HepG2 (cell line): ENCODE results near the gene NOXO1. TPM values are rescaled to one million over a fixed set of nuclear protein-coding genes. Genes with fewer than 3 reads are reported as not detected.
A peak's percentile ranks its signal among the peaks of the same experiment; 100 is the strongest.

Experiments used
- ARHGAP35 ChIP-seq: sonication (generic); formaldehyde crosslinking; IDR thresholded peaks from 2 replicates; pipeline ENCODE4 v1.9.0; 2022; ENCODE audit warnings: mild to moderate bottlenecking, inconsistent platforms, moderate library complexity, missing genetic modification reagents, borderline replicate concordance
- FOSL1 ChIP-seq: sonication (generic); formaldehyde crosslinking; IDR thresholded peaks from 2 replicates; pipeline ENCODE4 v1.9.0; 2021; ENCODE audit warnings: missing genetic modification reagents, borderline replicate concordance
- HOXA9 ChIP-seq: sonication (generic); formaldehyde crosslinking; IDR thresholded peaks from 2 replicates; pipeline ENCODE4 v1.8.1; 2022; ENCODE audit warnings: missing genetic modification reagents, mild to moderate bottlenecking, moderate library complexity, borderline replicate concordance
- KDM2A ChIP-seq: sonication (generic); formaldehyde crosslinking; IDR thresholded peaks from 2 replicates; pipeline ENCODE4 v1.4.0; 2020; ENCODE audit warnings: low read depth, missing genetic modification reagents, borderline replicate concordance
- LCORL ChIP-seq, 2 experiments: fragments of 450-650 bp in 1 of 2; sonication (generic) in 1 of 2; formaldehyde crosslinking in 1 of 2; IDR thresholded peaks; 2 replicates each; pipeline versions ENCODE4 v1.5.0 to v1.6.1; 2017 to 2020; ENCODE audit warnings: antibody characterized with exemption in 1 of 2, missing genetic modification reagents in 1 of 2
- MXD1 ChIP-seq: sonication (generic); formaldehyde crosslinking; IDR thresholded peaks from 2 replicates; pipeline ENCODE4 v1.4.0; 2020; ENCODE audit warnings: mild to moderate bottlenecking, missing genetic modification reagents
- NFATC3 ChIP-seq: sonication (generic); formaldehyde crosslinking; IDR thresholded peaks from 2 replicates; pipeline ENCODE4 v1.5.1; 2020; ENCODE audit warnings: mild to moderate bottlenecking, missing genetic modification reagents
- NFIB ChIP-seq: sonication (generic); formaldehyde crosslinking; IDR thresholded peaks from 2 replicates; pipeline ENCODE4 v1.9.0; 2021; ENCODE audit warnings: missing genetic modification reagents, mild to moderate bottlenecking, borderline replicate concordance
- REPIN1 ChIP-seq: sonication (generic); formaldehyde crosslinking; IDR thresholded peaks from 2 replicates; pipeline ENCODE4 v1.8.0; 2022; ENCODE audit warnings: missing genetic modification reagents, low read depth, mild to moderate bottlenecking, borderline replicate concordance
- SNAPC5 ChIP-seq: sonication (generic); formaldehyde crosslinking; IDR thresholded peaks from 2 replicates; pipeline ENCODE4 v1.8.1; 2023; ENCODE audit warnings: mild to moderate bottlenecking, missing genetic modification reagents, borderline replicate concordance
- TCF7L2 ChIP-seq: IDR thresholded peaks from 2 replicates; pipeline ENCODE4 v1.6.1; 2011; ENCODE audit warnings: mild to moderate bottlenecking, low read depth, low read length, moderate library complexity
- TEAD2 ChIP-seq: sonication (generic); formaldehyde crosslinking; IDR thresholded peaks from 2 replicates; pipeline ENCODE4 v1.9.0; 2021; ENCODE audit warnings: missing genetic modification reagents
- TMF1 ChIP-seq: sonication (generic); formaldehyde crosslinking; IDR thresholded peaks from 2 replicates; pipeline ENCODE4 v1.8.1; 2022; ENCODE audit warnings: low read depth, missing genetic modification reagents
- ZBTB49 ChIP-seq: sonication (generic); formaldehyde crosslinking; IDR thresholded peaks from 2 replicates; pipeline ENCODE4 v1.4.0; 2020; ENCODE audit warnings: missing genetic modification reagents, borderline replicate concordance
- ZNF18 ChIP-seq: sonication (generic); formaldehyde crosslinking; IDR thresholded peaks from 2 replicates; pipeline ENCODE4 v1.8.0; 2022; ENCODE audit warnings: mild to moderate bottlenecking, missing genetic modification reagents; ENCODE audit not compliant: insufficient replicate concordance
- ZNF256 ChIP-seq: sonication (generic); formaldehyde crosslinking; conservative IDR thresholded peaks from 2 replicates; pipeline ENCODE4 v1.4.0; 2020; ENCODE audit warnings: missing genetic modification reagents
- ZNF275 ChIP-seq: sonication (generic); formaldehyde crosslinking; IDR thresholded peaks from 2 replicates; pipeline ENCODE4 v1.8.0; 2022; ENCODE audit warnings: missing genetic modification reagents, mild to moderate bottlenecking, inconsistent platforms, borderline replicate concordance
- ZNF530 ChIP-seq: sonication (generic); formaldehyde crosslinking; IDR thresholded peaks from 2 replicates; pipeline ENCODE4 v1.5.0; 2020; ENCODE audit warnings: low read depth, mild to moderate bottlenecking, missing genetic modification reagents
- ZNF607 ChIP-seq: sonication (generic); formaldehyde crosslinking; IDR thresholded peaks from 2 replicates; pipeline ENCODE4 v1.5.1; 2020; ENCODE audit warnings: missing genetic modification reagents, mild to moderate bottlenecking, borderline replicate concordance
- ZNF75D ChIP-seq: sonication (generic); formaldehyde crosslinking; IDR thresholded peaks from 2 replicates; pipeline ENCODE4 v1.8.1; 2023; ENCODE audit warnings: missing genetic modification reagents, mild to moderate bottlenecking, borderline replicate concordance
- ZNF816 ChIP-seq: sonication (generic); formaldehyde crosslinking; IDR thresholded peaks from 2 replicates; pipeline ENCODE4 v1.8.0; 2022; ENCODE audit warnings: missing genetic modification reagents, mild to moderate bottlenecking, borderline replicate concordance
- ZNF891 ChIP-seq: sonication (generic); formaldehyde crosslinking; IDR thresholded peaks from 2 replicates; pipeline ENCODE4 v1.5.0; 2020; ENCODE audit warnings: mild to moderate bottlenecking, missing genetic modification reagents
- polyA plus RNA-seq, 8 experiments: library from polyadenylated mRNA; depleted of rRNA in 3 of 8; stranded (reverse) in 7 of 8; unstranded in 1 of 8; fragments of >200 nt; fragmentation: Illumina TruSeq in 4 of 8; extraction: Trizol in 4 of 8; gene quantifications; 2 replicates each; pipeline versions ENCODE4 v1.2.1 to v1.2.3, GENCODE V29; 2011 to 2016; ENCODE audit warnings: low read depth in 4 of 8, missing spikeins in 1 of 8, mixed read lengths in 1 of 8; ENCODE audit not compliant: insufficient read depth in 1 of 8
- total RNA-seq, 5 experiments: library from RNA; depleted of rRNA; stranded (reverse); fragments of >200 nt; fragmentation: Illumina TruSeq; extraction: Trizol; gene quantifications; 2 replicates each; pipeline ENCODE4 v1.2.3, GENCODE V29; 2016; ENCODE audit warnings: low read depth in 1 of 5

NOXO1 gene
- total and polyA plus RNA-seq, 2 of the 13 experiments (the other 11 are each of a cell fraction or from before 2014, with no cell fraction given): 0.69 to 1.4 TPM

GRCh38 chr16:1932050-1933028 lies 48.9 kb downstream of the NOXO1 start (continued):
- no peak for TF ChIP-seq ZNF18 (CRISPR knock-in tag)
- no peak for TF ChIP-seq ZNF816
- TF ChIP-seq TEAD2 (CRISPR knock-in tag): no peak
- no peak for TF ChIP-seq ZBTB49
- no peak for TF ChIP-seq ARHGAP35 (CRISPR knock-in tag)
- TF ChIP-seq KDM2A (CRISPR knock-in tag): 0 out of 2 replicates have a peak, but pooled peaks have one; percentile 40
- no peak for TF ChIP-seq FOSL1 (CRISPR knock-in tag)
- no peak; the same call in 1 of the 2 replicates for TF ChIP-seq REPIN1
- no peak for TF ChIP-seq ZNF530 (CRISPR knock-in tag)
- no peak for TF ChIP-seq ZNF607
- TF ChIP-seq ZNF75D: no peak
- no peak for TF ChIP-seq ZNF275
- TF ChIP-seq HOXA9 (CRISPR knock-in tag): no peak
- no peak for TF ChIP-seq ZNF256 (CRISPR knock-in tag)
- TF ChIP-seq NFIB (CRISPR knock-in tag): no peak
- TF ChIP-seq LCORL (IDR thresholded peaks at IDR 0.05): no peak
- no peak for TF ChIP-seq LCORL (CRISPR knock-in tag; IDR thresholded peaks at IDR 0.05)
- TF ChIP-seq MXD1 (CRISPR knock-in tag): no peak
- no peak for TF ChIP-seq SNAPC5
- no peak for TF ChIP-seq TCF7L2
- TF ChIP-seq TMF1 (CRISPR knock-in tag): no peak
- no peak for TF ChIP-seq NFATC3 (CRISPR knock-in tag)
- peak; percentile 86 for TF ChIP-seq ZNF891 (CRISPR knock-in tag)
